ENCODE measurements around the gene MYO16.

The MYO16 gene

DNA sequence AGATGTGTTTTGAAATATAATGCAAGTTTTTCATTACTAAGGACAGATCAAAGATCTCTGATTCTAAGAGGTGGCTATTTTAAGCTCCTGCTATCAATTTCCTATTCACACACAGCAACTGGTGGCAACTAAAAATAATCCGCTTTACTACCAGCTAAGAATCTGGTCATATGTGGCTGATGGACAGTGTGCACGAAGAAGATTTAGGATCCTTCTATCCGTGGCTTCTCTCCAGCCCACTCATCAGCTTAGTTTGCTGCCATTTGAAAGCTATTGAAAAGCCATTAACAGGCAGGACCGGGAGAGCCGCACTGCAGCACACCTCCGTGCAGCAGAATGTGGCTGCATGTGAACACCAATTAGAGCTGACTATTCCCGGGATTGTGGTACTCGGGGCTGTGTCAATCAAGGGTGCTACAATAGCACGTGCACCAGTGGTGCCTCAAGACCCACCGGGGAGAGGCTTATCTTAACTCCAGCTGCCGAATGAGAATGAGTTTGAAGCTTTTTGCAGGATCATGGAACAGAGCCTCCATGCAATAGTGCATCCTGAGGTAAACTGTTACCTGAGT is at the start of gene MYO16:
Gene MYO16, plus strand, starts transcription at position 431 of the 572 bp plus-strand sequence. CDS start 234 bp downstream, outside the sequence.
- no peak for DNase-seq

DNA sequence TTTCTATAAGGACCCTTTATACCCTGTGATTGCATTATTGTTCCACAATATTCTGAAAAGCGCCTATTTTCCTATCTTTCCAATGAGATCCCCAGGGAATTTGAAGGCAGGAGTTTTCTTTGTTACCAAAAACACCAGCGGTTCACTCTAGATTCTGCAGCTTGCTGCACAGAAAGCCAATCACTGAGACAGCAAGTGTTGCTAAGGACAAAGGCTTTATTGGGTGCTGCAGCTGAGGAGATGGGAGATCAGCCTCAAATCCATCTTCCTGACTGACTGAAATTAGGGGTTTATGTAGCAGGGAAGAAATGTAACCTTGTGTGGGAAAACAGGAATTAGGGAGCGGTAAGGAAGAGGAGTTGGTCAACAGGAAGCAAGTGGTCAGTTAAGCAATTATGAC is 42.6 kb upstream of the MYO16 start:
- DNase-seq, result no peak

DNA sequence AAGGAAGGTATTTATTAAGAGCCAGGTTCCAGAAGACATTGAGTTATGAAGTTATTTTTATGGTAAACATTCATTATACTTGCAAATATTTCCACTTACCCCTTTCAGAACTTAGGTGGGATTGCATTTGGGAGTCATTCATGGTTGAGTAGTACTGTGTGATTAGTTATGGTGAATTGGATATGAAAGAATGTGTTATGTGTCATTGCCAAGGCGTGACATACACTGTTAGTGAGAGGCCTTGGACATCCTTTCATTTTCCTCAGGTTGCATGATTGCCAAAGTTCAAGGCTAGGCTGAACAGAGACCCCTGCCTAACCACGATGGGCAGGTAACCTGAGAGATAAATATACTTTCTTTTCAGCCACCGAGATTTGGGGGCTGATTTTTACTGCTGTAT is 40.9 kb upstream of the MYO16 start:
- DNase-seq, result no peak

DNA sequence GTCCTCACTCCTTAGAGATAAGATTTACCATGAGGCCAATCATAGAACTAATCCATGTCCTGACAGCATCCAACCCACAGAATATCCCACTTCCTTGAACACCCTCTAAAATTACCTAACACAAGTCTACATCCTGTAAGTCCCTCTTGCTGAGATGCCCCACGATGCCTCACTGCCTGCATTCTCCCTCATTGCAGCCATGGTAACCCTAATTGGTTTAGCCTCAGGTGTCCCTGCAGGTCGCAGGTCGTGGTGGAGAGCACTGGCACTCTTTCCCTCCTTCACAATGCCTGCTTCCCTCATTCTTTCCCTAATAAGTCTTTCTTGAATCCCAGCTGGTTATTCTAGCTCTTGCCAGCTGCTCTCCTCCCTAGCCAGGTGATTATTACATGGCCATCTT is 35.3 kb upstream of the MYO16 start:
- DNase-seq, result no peak

DNA sequence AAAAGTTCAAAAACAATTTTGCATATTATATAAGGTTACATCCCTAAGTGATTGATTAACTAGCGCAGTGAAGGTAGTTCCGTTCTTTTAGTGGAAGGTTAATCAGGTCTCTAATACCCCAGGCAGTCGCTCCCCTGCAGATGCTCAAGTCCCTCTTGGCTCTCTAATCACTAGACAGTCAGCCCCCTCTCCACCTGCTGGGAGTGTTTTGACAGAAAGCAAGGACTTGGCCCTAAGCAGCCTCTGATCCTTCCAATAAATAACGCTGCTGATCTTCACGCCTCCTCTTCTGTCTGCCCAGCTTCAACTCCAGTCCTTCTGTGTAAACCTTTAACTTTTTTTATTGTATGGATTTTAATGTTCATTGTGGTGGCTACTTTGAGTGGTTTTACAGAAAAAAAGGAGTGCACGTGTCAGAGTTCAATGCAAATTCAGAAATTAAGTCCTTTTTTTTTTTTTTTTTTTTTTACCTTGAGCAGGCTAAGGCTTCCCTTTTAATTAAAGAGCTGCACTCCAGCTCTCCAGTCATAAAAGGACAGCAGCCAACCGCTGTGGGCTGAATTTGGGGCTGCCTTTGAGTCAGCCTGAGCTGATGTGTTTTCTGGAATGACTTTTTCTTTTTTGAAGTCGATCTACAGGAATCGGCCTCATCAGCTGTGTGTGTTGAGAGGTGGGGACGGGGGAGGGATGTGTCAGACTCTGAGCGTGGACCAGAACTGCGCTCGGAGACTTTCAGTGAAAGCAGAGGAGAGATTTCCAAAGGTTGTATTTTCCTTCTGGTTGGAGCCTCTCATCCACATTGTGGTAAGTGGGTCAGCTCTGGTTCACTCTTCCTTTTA is 33.8 kb upstream of the MYO16 start:
- DNase-seq, result no peak

DNA sequence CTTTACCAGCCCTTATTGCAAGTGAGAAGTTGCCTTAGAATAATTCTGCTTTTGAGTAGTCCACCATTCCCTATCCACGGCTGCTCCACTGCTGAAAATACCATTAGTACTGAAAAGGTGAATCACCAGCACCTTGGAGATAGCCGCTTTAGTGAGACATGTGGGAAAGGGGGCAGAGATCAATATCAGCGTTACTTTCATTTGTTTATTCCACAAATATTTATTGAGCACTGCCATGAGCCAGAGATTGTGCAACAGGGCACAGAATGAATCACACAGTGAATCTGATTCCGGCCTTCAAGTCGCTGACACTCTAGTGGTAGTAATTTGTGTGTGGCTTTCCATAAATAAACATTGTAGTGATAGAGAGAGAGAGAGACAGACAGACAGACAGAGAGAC is 31.5 kb upstream of the MYO16 start:
- no peak for DNase-seq

DNA sequence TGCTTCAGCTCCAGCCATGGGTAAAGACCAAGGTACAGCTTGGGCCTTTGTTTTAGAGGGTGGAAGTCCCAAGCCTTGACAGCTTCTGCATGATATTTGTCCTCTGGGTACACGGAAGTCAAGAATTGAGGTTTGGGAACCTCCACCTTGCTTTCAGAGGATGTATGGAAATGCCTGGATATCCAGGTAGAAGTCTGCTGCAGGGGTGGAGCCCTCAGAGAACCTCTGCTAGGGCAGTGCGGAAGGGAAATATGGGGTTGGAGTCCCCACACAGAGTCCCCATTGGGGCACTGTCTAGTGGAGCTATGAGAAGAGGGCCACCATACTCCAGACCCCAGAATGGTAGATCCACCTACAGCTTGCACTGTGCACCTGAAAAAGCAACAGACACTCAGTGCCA is 23.0 kb upstream of the MYO16 start:
- no peak for DNase-seq

DNA sequence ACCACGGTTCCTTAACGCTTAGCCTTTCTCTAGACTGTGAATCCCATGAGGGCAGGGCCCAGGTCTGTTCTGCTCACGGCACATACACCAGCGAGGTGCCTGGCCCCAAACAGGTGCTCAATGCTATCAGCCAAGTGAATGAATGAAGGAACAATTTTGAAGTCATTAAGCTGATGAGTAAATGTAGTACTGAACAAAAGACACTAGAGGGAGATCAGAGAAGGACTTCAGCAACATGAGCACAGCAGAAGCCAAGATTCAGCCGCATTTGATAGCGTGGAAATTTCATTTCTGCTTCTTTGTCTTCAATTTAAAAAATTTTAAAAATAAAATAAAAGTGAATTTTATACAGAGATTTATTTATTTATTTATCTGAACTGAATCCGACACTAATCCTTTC is 20.1 kb upstream of the MYO16 start:
- no peak for DNase-seq

DNA sequence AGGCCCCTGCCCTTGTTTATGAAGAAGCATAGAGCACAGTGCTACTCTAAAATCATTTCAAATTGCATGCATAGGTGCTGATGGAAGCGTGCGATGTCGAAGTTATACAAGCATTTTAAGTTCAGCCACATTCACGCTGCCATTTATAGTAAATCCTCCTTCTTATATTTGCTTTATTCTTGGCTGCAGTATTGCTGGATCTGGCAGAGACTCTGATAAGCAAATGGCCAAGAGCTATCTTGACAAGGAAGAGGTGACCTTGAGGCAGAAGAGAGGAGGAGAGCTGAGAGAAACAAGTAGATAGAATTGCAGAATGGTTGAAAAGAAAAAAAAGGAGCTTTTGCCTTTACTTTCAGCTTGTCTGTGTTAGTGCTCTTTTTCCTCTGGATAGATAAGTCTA is 18.9 kb upstream of the MYO16 start:
- DNase-seq, result no peak

DNA sequence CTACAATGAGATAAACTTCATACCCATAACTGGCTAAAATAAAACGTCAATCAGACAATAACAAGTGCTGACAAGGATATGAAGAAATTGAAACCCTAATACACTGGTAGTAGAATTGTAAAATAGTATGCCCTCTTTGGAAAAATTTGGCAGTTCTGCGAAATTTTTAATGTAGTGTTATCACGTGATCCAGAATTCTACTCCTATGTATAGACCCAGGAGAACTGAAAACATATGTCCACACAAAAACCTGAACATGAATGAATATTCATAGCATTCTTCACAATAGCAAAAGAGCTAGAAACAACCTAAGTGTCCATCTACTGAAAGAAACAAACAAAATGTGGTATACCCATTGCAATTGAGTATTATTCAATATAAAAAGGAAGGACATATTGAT is 14.2 kb upstream of the MYO16 start:
- no peak for DNase-seq

DNA sequence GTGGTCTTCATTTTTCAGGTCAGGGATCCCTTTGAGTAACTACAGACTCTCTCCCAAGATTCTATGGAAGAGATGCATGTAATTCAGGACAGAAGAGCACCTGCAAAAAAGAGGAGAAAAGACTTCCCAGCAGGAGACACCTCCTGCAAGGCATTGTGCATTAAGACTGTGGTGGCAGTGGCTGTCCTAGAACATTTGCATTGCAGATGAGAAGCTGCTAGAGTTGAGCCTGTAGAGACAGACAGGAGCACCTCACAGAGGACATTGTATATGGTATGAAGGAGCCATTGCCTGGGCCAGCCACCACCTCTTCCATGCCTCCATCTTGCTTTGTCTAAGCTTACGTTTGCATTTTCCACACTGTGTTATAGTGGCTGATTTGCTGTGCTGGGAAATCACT is 11.2 kb upstream of the MYO16 start:
- no peak for DNase-seq

DNA sequence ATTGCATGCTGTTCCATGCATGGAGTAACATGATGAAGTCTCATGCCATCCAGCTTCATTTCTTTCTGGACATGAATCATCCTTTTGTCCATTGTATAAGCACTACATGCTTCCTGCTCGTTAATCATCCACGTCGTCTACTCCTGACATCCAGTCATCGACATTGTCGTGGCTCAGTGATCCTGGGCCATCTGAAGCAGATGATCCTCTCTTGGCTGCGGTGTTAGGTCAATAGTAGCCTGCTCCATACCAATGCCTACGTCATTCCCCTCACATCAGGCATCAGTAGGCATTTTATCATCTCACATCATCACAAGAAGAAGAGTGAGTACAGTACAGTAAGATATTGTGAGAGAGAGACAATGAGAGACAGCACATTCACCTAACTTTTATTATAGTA is 7.9 kb upstream of the MYO16 start:
- no peak for DNase-seq

DNA sequence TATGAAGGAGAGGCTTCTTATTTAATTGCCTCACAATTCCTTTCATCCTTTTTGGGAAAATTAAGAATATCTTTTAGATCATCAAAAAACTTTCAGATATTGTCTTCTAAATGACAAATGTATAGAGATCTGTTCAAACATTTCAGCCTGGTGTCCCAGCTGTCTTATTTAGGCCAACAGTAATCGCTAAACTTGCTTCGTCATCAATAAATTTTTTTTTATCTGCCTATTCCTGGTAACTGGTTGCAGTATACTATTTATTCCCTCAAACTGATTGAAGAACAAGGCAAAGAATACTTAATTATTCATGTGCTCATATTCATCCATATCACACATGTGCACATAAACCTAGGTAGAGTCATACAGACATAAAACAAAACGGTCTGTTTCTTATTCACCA is 5.3 kb upstream of the MYO16 start:
- DNase-seq, result no peak

DNA sequence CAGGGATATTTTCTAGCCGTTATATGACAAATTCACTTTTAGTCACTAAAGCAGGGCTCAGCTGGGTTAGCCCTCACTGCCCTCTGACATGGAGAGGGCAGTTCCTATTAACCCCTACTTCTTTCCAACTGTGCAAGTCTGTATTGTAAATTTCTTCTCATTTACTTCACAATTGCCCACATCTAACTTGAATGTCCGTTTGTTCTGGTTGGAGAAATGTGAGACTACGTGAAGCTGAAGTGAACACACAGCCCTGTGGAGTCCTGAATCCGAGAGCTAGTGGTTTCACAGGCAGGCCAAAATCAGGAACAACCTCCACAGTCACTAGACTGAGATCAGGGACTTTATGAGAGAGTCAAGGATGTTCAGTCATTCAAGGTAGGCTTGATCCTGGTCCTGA is 4.4 kb upstream of the MYO16 start:
- DNase-seq, result no peak

DNA sequence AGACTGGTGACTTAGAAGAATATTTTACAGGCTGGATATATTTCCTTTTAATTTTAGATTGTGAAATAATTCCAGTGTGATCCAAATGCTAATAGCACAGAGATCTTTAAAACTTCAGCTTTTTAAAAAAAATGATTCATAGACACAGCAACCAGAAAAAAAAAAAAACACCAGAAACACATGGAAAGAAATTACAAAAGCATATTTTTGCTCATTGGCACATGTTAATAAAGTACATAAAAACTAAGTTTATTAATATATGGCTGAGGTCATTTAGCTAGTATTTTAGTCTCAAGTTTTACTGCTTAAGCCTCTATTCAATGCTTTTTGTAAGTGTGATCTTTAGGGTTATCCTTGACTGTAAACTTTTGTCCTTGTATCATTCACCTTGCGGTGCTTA is 577 bp downstream of the MYO16 start:
- no peak for DNase-seq

DNA sequence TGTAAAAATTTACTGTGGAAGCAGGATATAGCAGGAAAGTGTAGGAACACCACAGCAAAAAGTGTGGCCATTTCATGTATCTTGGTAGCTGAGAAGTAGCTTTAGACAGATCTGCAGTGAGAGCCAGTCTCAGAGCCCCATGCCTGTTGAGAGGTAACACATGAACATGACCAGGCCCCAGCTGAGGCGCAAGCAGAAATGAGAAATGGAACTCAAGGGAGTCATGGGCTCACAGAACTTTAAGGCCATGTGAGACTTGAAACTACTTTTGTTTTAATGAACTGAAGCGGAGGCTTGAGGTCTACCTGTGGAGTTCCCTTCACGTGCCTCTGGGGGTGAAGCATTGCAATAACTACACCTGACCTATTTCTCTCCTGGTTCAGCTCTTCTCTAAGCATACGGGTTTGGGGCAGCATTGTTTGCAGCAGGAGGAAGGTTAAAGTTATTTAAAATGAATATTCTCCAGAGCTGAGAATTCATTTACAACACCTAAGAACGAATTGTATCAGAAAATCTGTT is 3.3 kb downstream of the MYO16 start:
- DNase-seq, result no peak

DNA sequence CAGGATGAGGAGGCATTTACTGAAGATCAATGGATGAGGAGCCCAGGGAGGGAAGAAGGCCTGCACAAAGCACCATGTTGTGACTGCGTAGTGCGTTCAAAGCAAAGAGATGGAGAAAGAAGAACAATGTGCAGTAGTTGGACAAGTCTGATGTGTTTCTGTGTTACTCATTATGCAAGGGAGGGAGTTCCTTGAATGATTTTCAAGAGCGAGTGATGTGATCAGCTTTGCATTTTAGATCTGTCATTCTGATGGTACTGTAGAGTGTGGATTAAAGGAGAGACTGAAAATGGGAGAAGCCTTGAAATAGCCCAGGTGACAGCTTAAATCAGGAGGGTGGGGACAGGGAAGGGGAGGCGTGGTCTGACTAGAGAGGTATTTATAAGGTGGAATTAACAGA is 9.5 kb downstream of the MYO16 start:
- DNase-seq, result no peak

DNA sequence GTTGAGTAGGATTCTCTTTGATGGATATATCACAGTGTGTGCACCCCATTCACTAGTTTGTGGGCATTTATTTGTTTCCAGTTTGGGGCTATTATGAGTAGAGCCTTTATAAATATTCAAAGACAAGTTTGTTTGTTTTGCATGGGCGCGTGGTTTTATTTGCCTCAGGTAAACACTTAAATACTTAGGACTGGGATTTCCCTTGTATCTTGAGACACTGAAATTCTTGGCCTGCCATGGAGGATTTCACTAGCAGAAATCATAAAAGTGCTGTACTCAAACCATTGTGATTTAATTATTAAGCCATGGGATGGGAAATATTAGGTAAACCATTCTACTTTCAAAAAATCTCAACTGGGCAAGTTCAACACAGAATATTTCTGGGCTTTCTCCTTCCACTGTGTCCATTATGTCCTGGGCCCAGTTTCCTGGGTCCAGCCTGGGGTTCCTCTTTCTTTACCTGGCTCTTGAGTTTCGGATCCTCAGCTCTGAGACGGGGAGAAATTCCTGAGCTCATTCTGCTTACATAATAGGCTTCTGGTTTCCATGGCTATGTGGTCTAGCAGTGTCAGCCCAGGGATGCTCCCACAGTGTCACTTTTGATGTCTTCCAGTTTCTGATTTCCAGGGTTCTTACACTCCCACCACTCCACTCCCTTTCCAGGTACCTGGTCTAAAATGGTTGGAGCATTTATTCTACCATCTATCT is 14.4 kb downstream of the MYO16 start:
- no peak for DNase-seq

DNA sequence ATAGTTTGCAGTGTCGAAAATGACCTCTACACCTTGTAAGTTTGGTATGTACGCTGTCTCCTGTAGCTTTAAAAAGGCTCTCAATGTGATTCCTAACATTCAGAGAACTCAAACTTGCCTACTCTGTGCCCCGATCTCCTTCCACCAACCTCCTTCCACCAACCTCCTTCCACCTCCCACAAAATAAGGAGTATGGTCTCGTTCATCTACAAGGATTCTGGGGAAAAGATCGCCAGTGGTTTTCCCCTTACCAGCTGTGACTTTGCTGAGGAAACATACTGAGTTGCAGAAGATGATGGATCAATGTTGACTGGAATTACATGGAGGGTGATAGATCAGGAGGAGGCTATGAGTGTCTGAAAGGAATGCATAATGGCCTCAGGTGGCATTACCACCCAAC is 16.0 kb downstream of the MYO16 start:
- no peak for DNase-seq

DNA sequence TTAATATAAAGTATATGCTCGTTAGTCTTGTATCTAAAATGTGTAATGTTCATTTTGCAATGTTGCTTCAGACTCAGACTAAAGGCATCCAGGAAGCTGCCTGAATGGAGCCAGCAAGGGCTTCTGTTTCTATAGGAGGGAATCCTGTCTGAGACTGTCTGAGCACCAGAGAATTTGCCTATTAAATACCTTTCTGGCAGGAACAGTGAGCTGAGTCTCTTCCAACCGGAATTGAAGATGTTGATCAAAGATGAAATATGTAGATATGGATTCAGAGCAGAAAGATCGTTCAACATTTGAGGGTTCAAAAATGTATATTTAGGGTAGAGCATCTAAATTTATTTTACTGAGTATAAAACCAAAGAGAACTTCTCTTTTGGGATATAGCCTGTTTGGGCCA is 20.9 kb downstream of the MYO16 start:
- no peak for DNase-seq

DNA sequence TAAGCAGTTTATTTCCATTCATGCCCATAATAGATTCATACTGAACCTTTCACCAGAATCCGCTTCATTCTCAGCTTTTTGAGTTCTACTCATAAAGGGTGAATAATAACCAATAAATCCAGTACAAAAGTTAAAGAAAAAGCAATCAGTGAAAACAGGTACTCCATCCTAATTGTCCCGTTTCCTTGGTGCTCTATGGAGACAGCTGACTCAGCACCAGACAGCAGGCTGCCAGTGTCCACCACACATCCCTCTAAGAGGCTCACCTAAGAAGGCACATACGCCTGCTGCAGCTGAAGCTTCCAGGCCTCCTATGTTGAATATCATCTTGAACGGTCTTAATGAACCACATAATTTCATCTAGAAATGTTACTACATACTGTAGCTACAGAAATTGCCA is 27.3 kb downstream of the MYO16 start:
- no peak for DNase-seq

DNA sequence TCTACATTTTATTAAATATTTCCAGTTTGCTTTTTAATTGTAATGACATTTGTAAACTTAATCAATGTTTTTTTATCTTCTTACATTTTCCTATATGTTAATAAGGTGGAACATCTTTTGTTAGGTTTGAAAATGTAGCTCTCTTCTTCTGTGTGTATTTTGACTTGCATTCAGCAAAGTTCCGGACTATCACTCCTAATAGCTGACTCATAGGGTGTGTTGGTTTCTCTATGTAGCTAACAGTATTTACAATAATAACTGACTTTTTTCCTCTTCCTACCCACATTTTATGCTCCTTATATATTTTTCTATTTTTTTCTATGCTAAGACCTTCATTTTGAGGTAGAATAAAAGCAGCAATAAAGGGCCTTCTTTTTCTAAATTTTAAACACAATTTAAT is 28.1 kb downstream of the MYO16 start:
- DNase-seq, result no peak

DNA sequence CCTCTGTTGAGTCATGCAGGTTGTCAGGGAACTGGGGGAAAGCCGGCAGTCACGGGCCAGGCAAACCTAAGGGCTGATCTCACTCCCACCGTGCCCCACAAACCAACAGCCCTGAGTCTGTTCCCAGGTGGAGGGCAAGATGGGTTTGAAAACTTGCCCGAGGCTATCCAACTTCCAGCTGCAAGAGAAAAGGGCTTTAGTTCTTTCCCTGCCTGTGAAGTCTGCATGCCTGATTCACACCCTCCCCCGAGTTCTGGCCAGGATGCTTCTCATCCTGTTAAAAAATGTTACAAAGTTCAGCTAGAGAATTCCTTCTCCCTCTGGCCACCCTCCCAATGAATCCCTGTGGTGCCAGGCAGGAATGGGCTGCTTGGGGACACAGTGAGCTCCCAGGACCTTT is 33.1 kb downstream of the MYO16 start:
- DNase-seq, result no peak

DNA sequence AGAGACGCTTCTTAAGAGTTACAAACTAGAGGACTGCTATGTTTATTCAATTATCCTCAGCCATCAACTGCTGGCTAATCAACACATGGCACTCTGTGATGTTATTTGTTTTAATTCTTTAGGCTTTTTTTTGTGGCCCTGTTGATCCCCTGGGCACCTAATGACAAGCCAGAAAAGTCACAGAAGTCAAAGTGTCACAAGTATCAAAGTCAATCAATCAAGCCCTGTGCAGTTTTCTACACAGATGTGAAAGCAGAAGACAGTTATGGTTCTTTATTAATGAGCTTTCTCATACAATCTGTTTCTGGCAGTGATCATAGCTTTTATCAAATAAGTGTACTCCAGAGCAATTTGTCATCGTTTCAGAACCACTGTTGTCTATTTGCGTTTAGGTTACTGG is 34.3 kb downstream of the MYO16 start:
- no peak for DNase-seq
